ENCODE measurements around the gene HOXC9. TPM values are rescaled to one million over a fixed set of nuclear protein-coding genes. Genes with fewer than 3 reads are reported as not detected.

The HOXC9 gene
- total RNA-seq, 1 donor from 2014 or later = not detected

- ATAC-seq (ENCODE audit: low read depth) (no peak), DNase-seq (no peak)
- Mint-ChIP-seq H3K27me3 (peaks cover 73% of the 10 kb centered on the region), H3K36me3 (ENCODE audit: low read depth) (no peaks in the 10 kb centered on the region), H3K9me3 (no peaks in the 10 kb centered on the region), H3K27ac (no peak overlapping the region), H3K4me3 (no peak overlapping the region), H3K4me1 (peaks cover 29% of the 10 kb centered on the region)
- TF ChIP-seq, protein P1, sequence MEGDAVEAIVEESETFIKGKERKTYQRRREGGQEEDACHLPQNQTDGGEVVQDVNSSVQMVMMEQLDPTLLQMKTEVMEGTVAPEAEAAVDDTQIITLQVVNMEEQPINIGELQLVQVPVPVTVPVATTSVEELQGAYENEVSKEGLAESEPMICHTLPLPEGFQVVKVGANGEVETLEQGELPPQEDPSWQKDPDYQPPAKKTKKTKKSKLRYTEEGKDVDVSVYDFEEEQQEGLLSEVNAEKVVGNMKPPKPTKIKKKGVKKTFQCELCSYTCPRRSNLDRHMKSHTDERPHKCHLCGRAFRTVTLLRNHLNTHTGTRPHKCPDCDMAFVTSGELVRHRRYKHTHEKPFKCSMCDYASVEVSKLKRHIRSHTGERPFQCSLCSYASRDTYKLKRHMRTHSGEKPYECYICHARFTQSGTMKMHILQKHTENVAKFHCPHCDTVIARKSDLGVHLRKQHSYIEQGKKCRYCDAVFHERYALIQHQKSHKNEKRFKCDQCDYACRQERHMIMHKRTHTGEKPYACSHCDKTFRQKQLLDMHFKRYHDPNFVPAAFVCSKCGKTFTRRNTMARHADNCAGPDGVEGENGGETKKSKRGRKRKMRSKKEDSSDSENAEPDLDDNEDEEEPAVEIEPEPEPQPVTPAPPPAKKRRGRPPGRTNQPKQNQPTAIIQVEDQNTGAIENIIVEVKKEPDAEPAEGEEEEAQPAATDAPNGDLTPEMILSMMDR (IDR thresholded peaks at IDR 0.05) = no peak
- POLR2A ChIA-PET = no interaction called here
- CTCF ChIA-PET = interaction anchor here (1.0 to 7.4 kb wide), 4 partner anchors 24 to 199 kb away, joined by 5 to 78 read pairs (median 37); partner anchors contain the start of genes HOXC5 and SMUG1
- intact Hi-C loops (cut with micrococcal nuclease) = loop anchor here (5.0 to 10.0 kb wide), 4 partner anchors 39 to 387 kb away; partner anchors contain the start of gene CISTR
Observed at GRCh38 chr12:54008260-54008552, 8.2 kb downstream of the HOXC9 start.

DNA sequence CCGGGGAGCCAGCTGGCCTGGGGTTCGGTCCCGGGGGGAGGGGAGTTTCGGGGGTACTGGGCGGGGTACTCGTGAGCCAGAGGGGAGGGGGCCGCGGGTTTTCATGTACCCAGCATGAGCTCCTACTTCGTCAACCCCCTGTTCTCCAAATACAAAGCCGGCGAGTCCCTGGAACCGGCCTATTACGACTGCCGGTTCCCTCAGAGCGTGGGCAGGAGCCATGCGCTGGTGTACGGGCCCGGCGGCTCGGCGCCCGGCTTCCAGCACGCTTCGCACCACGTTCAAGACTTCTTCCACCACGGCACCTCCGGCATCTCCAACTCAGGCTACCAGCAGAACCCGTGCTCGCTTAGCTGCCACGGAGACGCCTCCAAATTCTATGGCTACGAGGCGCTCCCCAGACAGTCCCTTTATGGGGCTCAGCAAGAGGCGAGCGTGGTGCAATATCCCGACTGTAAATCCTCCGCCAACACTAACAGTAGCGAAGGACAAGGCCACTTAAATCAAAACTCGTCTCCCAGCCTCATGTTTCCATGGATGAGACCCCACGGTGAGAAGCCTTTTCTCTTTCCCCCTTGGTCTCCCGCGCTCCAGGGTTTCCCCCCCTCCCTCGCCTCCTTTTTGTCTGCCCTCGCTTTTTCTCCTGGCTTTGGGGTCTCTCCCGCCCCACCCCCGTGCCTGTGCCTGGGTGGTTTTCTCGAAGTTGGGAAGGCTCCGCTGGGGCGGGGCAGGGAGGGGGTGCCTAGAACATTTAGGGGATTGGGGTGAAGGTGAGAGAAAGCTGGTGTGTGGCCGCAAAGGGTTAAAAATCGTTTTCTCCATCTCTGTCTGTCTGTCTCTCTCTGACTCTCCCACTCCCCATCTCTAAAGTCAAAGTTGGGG, 9.5 kb downstream of the HOXC9 start:
- no peak overlapping the region for H3K27ac Mint-ChIP-seq
- H3K9me3 Mint-ChIP-seq = no peaks in the 10 kb centered on the region
- intact Hi-C loops (cut with micrococcal nuclease) = loop anchor here (5.0 to 10.0 kb wide), 4 partner anchors 38 to 385 kb away; partner anchors contain the start of gene CISTR
- TF ChIP-seq, protein P1 (IDR thresholded peaks at IDR 0.05) = no peak
- peak; percentile 42 for ATAC-seq (ENCODE audit: low read depth)
- ChIA-PET POLR2A (interaction anchor here (1.0 to 1.2 kb wide), 3 partner anchors 8 to 14 kb away, joined by 3 to 9 read pairs (median 9); no protein-coding TSS in a partner anchor), CTCF (interaction anchor here (0.9 to 7.4 kb wide), 5 partner anchors 23 to 198 kb away, joined by 3 to 78 read pairs (median 8); partner anchors contain the start of genes HOXC5 and SMUG1)
- H3K36me3 Mint-ChIP-seq (ENCODE audit: low read depth) = no peaks in the 10 kb centered on the region
- no peak for DNase-seq
- H3K27me3 Mint-ChIP-seq = peaks cover 72% of the 10 kb centered on the region
- peak overlapping the region; percentile 72 for H3K4me3 Mint-ChIP-seq
- peaks cover 29% of the 10 kb centered on the region for H3K4me1 Mint-ChIP-seq

GRCh38 chr12:54010053-54010971, 10.4 kb downstream of the HOXC9 start:
- POLR2A ChIA-PET = no interaction called here
- ATAC-seq (ENCODE audit: low read depth) (no peak), DNase-seq (no peak)
- no peaks in the 10 kb centered on the region for H3K36me3 Mint-ChIP-seq (ENCODE audit: low read depth)
- no peaks in the 10 kb centered on the region for H3K9me3 Mint-ChIP-seq
- CTCF ChIA-PET = interaction anchor here (1.2 kb wide), 1 partner anchor 189 kb away, joined by 3 read pairs; no protein-coding TSS in a partner anchor
- H3K27ac Mint-ChIP-seq = no peak overlapping the region
- intact Hi-C loops (cut with micrococcal nuclease) = no loop called here
- TF ChIP-seq, protein P1 (IDR thresholded peaks at IDR 0.05) = no peak
- peaks cover 76% of the 10 kb centered on the region for H3K27me3 Mint-ChIP-seq
- H3K4me3 Mint-ChIP-seq = no peak overlapping the region
- H3K4me1 Mint-ChIP-seq = peaks cover 33% of the 10 kb centered on the region

GRCh38 chr12:54010972-54011664, 11.2 kb downstream of the HOXC9 start:
- H3K4me3 Mint-ChIP-seq = no peak overlapping the region
- TF ChIP-seq, protein P1 (IDR thresholded peaks at IDR 0.05) = no peak
- ChIA-PET POLR2A (interaction anchor here (0.7 kb wide), 1 partner anchor 22 kb away, joined by 3 read pairs; no protein-coding TSS in a partner anchor), CTCF (interaction anchor here (1.2 kb wide), 1 partner anchor 188 kb away, joined by 3 read pairs; no protein-coding TSS in a partner anchor)
- no peaks in the 10 kb centered on the region for H3K9me3 Mint-ChIP-seq
- no peaks in the 10 kb centered on the region for H3K36me3 Mint-ChIP-seq (ENCODE audit: low read depth)
- ATAC-seq (ENCODE audit: low read depth) (no peak), DNase-seq (no peak)
- peaks cover 29% of the 10 kb centered on the region for H3K4me1 Mint-ChIP-seq
- intact Hi-C loops (cut with micrococcal nuclease) = no loop called here
- H3K27me3 Mint-ChIP-seq = peaks cover 74% of the 10 kb centered on the region
- H3K27ac Mint-ChIP-seq = no peak overlapping the region

Data from activated B cell treated with CpG ODN at 0.5 μM for 24 hours (primary cell).